ENCODE data around the gene THAP6.

DNA sequence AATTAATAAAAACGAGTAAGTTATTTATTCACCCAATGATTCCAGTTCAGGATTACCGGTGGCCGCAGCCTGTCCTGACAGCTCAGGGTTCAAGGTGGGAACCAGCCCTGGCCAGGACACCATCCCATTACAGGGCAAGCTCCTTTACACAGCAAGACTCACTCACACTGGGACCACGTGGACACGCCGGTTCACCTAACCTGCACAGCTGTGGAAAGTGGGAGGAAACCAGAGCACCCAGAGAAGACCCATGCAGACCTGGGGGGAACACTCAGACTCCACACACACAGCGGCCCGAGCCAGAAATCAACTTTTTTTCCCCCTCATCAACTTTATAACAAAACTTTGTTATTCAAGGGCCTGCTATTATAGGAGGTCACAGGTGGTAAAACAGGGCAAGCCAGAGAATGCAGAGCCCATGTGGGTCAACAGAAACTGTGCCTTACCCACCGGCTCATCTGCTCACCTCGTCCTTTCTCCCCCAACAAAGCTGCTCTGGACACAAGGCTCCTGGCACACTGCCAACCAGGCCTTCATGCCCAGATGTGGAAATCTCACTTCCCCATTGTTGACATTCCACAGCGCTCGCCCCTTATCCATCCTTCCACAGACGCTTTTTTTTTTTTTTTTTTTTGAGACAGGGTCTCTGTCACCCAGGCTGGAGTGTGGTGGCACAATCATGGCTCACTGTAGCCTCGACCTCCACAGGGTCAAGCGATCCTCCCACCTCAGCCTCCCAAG, 33.5 kb downstream of the THAP6 start:
- TF ChIP-seq, protein P1, sequence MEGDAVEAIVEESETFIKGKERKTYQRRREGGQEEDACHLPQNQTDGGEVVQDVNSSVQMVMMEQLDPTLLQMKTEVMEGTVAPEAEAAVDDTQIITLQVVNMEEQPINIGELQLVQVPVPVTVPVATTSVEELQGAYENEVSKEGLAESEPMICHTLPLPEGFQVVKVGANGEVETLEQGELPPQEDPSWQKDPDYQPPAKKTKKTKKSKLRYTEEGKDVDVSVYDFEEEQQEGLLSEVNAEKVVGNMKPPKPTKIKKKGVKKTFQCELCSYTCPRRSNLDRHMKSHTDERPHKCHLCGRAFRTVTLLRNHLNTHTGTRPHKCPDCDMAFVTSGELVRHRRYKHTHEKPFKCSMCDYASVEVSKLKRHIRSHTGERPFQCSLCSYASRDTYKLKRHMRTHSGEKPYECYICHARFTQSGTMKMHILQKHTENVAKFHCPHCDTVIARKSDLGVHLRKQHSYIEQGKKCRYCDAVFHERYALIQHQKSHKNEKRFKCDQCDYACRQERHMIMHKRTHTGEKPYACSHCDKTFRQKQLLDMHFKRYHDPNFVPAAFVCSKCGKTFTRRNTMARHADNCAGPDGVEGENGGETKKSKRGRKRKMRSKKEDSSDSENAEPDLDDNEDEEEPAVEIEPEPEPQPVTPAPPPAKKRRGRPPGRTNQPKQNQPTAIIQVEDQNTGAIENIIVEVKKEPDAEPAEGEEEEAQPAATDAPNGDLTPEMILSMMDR (IDR thresholded peaks at IDR 0.05): no peak
- TF ChIP-seq POLR2A (IDR thresholded peaks at IDR 0.05; ENCODE audit: low read depth) (no peak), POLR2AphosphoS5 (IDR thresholded peaks at IDR 0.05) (peak in 1 of 2 donors; percentile 24), EP300 (IDR thresholded peaks at IDR 0.05) (no peak)
